ENCODE data around the gene EMD.
"Not testable (repeated sequence)": the region's sequence is repeated elsewhere in the genome, so short reads cannot be mapped to it uniquely, and the experiment has no call there.

EMD gene

GRCh38 chrX:154371017-154371788, 7.9 kb upstream of the EMD start:
- peak; percentile 76 for DNase-seq (ENCODE audit: low read depth, low spot score)

DNA sequence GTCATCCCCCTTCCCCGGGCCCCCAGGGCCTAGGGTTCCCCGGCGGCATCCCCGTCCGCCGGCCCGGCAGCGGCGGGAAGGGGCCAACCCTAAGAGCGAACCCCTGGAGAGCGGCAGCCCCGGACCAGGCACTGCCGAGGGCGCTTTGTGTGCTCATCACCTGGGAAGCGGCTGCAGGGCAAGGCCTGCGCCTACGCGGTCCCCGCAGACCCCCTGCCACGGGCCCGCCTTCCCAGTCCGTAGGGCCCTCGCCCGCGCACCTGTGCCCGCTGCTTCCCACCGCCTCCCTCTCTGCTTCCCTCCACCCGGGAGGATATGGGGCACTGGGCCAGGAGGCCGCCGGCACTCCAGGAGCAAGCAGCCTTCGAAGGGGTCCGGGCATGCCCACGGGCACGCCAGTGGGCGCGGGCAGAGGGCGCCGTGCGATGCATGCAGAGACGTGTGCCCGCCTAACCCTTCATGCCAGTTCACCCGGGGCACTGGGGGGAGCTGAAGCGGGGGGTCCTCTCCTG, 7.2 kb upstream of the EMD start:
- DNase-seq (ENCODE audit: low read depth, low spot score), result no peak

DNA sequence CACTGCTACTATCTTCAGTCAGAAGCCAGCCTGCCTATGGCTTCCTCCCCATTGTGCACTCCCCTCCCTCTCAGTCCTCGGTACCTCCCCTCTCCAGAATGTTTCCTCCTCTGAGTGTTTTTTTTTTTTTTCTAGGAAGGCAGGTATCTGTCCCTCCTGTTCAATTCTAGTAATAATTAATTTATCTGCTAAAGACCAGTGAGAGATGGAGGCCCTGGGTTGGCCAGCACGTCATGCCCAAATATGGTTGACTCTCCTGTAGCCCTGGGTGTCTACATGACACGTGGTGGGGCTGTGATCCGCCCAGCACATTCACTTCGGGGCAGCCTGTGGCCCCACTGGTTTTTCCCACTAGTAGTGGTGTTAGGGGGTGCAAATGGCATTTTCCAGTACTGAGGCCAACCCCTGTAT, 6.5 kb upstream of the EMD start:
- no peak for DNase-seq (ENCODE audit: low read depth, low spot score)

DNA sequence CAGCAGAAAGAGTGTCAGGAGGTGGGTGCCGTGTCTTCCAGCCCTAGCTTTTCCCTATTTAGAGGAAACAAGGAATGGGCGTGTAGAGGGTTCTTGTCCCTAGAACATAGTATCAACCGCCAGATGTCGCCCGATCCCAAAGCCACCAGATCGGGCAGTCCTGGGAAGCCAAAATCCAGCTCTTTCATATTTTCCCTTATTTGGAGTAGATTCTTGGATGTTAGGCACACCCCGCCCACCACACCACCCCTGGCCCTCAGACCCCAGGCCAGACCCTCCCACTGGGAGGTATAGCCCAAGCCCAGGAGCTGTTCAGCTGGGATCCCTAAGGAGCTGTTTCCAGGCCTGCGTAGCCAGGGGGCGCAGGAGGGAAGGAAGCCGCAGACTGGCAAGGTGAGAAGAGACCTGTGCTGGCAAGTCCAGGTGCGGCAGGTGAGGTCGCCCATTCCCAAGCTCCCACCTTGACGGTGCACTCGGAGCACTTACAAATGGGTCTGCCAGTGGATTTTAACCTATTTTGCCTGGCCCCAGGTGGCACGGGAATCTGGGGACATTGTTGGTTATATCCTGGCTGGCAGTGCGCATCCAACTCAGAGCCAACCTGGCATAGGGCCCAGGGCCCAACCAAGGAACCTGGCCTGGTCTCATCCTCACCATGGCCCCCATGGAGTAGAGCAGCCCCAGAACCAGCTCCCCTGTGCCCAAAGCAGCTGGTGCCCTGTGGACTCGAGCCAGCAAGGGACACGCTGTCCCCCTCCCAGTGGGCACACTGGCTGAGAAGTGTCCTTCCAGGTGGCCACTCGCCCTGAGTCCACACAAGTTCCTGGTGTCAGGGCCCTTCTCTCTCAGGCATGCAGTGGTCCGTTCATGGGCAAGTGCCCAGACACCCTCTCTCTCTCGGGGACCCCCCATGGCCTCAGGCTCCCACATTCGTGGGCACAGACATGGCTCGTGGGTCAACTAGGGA, 5.5 kb upstream of the EMD start:
- no peak for DNase-seq (ENCODE audit: low read depth, low spot score)

GRCh38 chrX:154374313-154375155, 4.6 kb upstream of the EMD start, which contains the start of gene FLNA:
Gene FLNA, minus strand, starts transcription at chrX:154374634. Its CDS starts 3,389 bp downstream, at chrX:154371245.
- no peak for DNase-seq (ENCODE audit: low read depth, low spot score)

- no peak for DNase-seq (ENCODE audit: low read depth, low spot score)
Measured at GRCh38 chrX:154375156-154375504, 4.0 kb upstream of the EMD start.

DNA sequence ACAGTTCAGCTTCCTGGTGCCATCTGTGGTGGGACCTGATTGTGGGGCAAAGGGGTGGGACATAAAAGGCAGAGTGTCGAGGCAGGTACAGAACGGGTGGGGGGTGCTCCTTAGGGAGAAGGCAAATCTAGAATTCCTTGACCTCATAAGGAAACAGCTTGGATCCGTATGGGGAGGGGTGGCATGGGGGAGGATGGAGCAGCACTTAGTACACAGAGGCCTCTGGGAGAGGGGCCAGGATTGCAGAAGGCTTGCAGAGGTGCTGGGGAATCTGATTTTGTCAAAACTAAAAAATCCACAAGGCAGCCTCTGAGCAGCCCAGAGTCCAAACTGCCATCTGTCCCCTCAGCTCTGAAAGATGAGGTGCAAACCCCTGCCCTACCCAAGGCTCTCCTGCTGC, 2.3 kb upstream of the EMD start:
- DNase-seq (ENCODE audit: low read depth, low spot score), result no peak

GRCh38 chrX:154378059-154378798, 866 bp upstream of the EMD start:
- no peak for DNase-seq (ENCODE audit: low read depth, low spot score)

- no peak for DNase-seq (ENCODE audit: low read depth, low spot score)
Measured at GRCh38 chrX:154379569-154379951, 465 bp downstream of the EMD start.

DNA sequence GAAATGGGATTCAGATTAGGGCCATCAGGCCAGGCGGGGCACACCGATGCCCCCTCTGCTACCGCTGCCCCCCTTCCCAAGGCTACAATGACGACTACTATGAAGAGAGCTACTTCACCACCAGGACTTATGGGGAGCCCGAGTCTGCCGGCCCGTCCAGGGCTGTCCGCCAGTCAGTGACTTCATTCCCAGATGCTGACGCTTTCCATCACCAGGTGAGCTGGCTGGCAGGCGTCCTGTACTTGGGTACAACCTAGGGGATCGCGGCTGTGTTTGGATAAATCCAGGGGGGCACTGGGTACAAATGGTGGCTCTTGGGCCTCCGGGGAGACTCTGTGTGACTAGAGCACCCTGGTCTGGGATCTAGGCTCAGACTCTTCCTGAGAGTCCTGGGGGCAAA, 1.1 kb downstream of the EMD start:
- no peak for DNase-seq (ENCODE audit: low read depth, low spot score)

GRCh38 chrX:154380787-154381186, 1.7 kb downstream of the EMD start:
- no peak for DNase-seq (ENCODE audit: low read depth, low spot score)

GRCh38 chrX:154381271-154381670, 2.2 kb downstream of the EMD start:
- DNase-seq (ENCODE audit: low read depth, low spot score), result no peak

DNA sequence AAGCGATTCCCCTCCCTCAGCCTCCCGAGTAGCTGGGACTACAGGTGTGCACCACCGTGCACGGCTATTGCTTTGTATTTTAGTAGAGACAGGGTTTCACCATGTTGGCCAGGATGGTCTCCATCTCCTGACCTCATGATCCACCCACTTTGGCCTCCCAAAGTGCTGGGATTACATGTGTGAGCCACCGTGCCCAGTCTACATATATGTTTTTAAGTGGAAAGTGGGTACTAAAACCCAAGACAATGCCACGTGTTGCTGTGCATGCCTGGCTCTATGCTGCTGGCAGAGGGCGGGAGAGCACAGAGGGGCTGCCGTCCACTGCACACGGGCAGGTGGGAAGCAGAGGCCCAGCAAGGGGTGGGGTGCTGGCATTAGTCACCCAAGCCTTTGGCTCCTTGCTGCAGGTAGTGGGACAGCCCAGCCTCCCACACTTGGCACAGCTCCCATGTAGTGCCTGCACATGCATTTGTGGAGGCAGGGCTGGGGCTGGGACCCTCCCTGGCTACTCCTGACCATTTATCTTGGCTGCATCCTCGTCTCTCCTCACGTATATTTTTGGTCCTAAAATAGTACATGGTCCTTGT, 3.5 kb downstream of the EMD start:
- no peak for DNase-seq (ENCODE audit: low read depth, low spot score)

DNA sequence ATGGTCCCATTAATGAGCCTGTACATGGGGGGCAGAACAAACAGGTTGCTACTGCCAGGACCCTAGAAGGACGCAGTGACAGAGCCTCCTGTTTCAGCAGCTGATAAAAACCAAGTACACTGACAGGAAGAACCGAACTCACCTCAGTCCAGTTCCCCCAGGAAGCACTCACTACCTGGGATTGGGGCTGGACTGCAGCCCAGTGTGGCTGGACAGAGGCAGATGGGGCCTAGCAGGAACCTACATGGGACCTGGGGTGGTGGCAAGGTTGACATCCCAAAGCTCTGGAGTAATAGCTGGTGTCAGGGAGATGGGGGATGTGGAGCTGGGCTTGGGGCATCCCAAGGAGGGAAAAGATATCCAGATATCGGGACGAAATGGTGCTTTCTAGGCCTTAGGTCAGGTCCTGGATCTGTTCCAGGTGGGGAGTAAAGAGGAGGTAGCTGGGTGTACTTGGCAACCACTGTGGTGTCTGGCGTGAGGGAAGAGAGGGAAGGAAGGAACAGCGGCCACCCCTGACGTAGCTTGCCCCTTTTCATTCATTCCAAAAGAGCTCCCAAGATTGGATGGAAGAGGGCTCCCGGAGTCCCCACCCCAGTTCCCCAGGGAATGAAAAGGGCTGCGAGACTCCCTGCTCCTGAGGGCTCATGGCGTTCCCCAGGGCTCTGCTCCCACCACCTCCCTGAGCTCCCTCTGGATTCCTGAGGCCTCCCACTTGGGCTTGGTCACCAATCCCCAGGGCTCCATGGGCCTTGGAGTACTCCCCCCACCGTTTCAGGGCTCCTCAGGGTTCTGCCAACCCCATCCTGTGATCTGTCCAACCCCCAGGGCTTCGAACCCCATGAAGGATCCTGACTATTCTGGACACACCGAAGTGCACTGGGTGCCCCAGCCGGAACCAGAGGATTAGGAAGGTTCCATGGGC, 4.5 kb downstream of the EMD start:
- DNase-seq (ENCODE audit: low read depth, low spot score), result no peak

DNA sequence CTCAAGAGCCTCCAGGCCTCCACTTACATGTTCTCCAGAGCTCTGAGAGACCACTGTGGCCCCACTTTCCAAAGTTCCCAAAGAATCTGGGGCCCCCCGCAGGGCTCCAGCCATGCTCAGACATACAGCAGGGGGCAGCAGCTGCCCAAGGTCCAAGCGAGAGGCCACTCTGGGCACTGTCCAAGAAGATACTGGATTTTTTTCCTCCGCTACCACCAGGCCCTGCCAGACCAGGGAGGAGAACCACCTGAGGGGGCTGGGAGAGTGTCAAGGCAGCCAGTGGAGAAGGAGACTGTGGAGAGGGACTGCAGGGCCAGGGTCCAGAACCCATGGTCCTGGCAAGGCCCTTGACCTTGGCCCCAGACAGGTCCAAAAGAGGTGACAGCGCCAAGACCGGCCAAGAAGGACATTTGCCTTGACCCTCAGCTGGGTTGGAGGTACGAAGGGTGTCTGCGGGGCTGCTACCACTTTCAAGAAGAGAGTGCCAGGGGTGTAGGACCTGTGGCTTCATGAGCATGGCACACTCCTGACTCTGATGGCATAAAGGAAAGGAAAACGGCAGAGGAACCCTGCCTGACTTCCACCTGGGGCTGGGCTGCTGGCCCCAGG, 5.3 kb downstream of the EMD start:
- DNase-seq (ENCODE audit: low read depth, low spot score), result no peak

DNA sequence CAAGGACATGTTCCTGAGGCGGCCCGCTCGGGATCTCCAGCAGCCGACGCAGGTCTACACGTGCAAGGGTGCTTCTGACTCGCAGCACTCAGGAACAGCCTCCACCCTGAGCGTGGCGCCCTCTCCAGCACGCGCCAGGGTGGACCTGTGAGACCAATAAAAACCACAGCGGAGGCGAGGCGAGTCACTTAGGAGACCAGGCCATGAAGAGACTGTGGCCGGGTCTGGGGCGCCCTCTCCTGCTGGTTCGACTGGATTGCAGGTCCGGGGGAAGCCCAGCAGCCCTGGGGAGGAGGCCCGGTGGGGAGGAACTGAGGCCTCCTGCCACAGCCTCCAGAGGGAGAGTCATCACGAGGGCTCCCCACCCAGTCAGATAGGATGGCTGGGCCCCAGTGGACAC, 9.0 kb downstream of the EMD start:
- DNase-seq (ENCODE audit: low read depth, low spot score), result not testable (repeated sequence)

- not testable (repeated sequence) for DNase-seq (ENCODE audit: low read depth, low spot score)
Measured at GRCh38 chrX:154388649-154389048, 9.6 kb downstream of the EMD start.

DNA sequence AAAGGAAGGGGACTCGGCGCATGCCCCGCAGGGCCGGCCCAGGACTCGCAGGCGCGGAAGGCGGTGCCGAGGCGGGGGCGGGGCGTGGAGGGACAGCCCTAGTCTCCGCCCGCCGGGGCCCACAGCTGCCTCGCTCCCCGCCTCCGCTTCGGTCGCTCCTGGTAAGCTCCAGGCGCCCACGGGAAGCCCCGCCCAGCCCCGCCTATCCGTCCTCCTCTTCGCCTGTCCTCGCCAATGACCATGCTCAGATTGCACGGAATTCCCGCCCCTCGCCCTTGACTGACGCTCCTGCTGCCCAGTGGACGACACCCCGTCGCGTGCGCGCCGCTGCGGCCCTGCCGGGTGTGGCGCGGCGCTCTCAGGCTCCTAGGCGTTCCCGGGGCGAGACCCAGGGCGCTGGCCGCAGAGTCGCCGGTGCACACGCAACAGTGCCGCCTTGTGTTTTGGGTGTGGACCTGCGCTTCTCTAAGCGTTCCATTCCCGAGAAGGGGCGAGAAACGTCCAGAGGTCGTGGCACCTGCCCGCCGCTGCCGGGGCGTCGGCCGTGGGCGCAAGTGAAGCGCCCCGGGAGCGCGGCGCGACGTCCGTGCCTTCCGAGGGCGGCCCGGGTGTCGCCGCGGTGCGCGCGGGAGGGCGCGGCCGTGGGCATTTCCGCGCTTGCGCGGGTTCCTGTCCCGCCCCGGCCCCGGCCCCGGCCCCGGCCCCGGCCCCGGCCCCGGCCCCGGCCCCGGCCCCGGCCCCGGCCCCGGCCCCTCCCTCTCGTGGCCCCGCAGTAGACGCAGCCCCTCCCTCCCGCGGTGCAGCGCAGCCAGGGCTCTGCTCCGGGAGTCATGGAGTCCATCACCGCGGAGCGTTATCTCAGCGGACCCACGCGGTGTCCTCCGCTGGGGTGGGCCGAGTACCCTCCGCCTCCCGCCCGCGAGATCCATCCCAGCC, 11.0 kb downstream of the EMD start:
- not testable (repeated sequence) for DNase-seq (ENCODE audit: low read depth, low spot score)
